Measurements from ENCODE around the gene BMF. TPM values are rescaled to one million over a fixed set of nuclear protein-coding genes. Genes with fewer than 3 reads are reported as not detected.
"Not testable (repeated sequence)": the region's sequence is repeated elsewhere in the genome, so short reads cannot be mapped to it uniquely, and the experiment has no call there.

Gene BMF
- total and polyA plus RNA-seq, 5 donors from 2014 or later = 0.86 to 8.2 (median 1.3) TPM

GRCh38 chr15:40149339-40149738 is 40.7 kb upstream of the BMF start:
- H3K27ac Mint-ChIP-seq = no peak overlapping the region
- Histone ChIP-seq H3K4me3 (ENCODE audit: low read depth, low read length) (no peak overlapping the region), H3K36me3 (ENCODE audit: control insufficient read depth, insufficient read depth, low read length) (no peaks in the 10 kb centered on the region), H3K4me1 (ENCODE audit: control insufficient read depth, insufficient read depth, low read length, poor library complexity, severe bottlenecking) (no peaks in the 10 kb centered on the region), H3K27me3 (ENCODE audit: control insufficient read depth, insufficient read depth, low read length) (peaks cover 4% of the 10 kb centered on the region), H3K27ac (ENCODE audit: insufficient read depth, low read length, poor library complexity, severe bottlenecking) (no peak overlapping the region), H3K9me3 (ENCODE audit: control insufficient read depth in 2 of 2, low read length in 2 of 2) (no peaks in the 10 kb centered on the region)
- no peaks in the 10 kb centered on the region for H3K36me3 Mint-ChIP-seq
- no peak for ATAC-seq (ENCODE audit: low read depth in 2 of 2)
- no peaks in the 10 kb centered on the region for H3K9me3 Mint-ChIP-seq
- no peak overlapping the region for H3K4me3 Mint-ChIP-seq
- peaks cover 0 to 3% (median 0%) of the 10 kb centered on the region in 4 donors for H3K4me1 Mint-ChIP-seq
- H3K27me3 Mint-ChIP-seq = peaks cover under 1% of the 10 kb centered on the region
- DNase-seq = no peak

- peaks cover 4% of the 10 kb centered on the region for H3K27me3 Mint-ChIP-seq
- Histone ChIP-seq H3K4me3 (ENCODE audit: low read depth, low read length) (no peak overlapping the region), H3K9me3 (ENCODE audit: control insufficient read depth in 2 of 2, low read length in 2 of 2) (no peaks in the 10 kb centered on the region), H3K27me3 (ENCODE audit: control insufficient read depth, insufficient read depth, low read length) (no peaks in the 10 kb centered on the region), H3K36me3 (ENCODE audit: control insufficient read depth, insufficient read depth, low read length) (no peaks in the 10 kb centered on the region), H3K27ac (ENCODE audit: insufficient read depth, low read length, poor library complexity, severe bottlenecking) (no peak overlapping the region), H3K4me1 (ENCODE audit: control insufficient read depth, insufficient read depth, low read length, poor library complexity, severe bottlenecking) (no peaks in the 10 kb centered on the region)
- no peak overlapping the region for H3K4me3 Mint-ChIP-seq
- no peak overlapping the region for H3K27ac Mint-ChIP-seq
- H3K36me3 Mint-ChIP-seq = no peaks in the 10 kb centered on the region
- peaks cover 0 to 2% (median 0%) of the 10 kb centered on the region in 7 donors for H3K9me3 Mint-ChIP-seq
- no peak for DNase-seq
- no peak for ATAC-seq (ENCODE audit: low read depth in 2 of 2)
- H3K4me1 Mint-ChIP-seq = peaks cover 0 to 7% (median 0%) of the 10 kb centered on the region in 4 donors
These were observed 37.4 kb upstream of the BMF start for GRCh38 chr15:40146037-40146436.

GRCh38 chr15:40142428-40142827 is 33.7 kb upstream of the BMF start:
- Mint-ChIP-seq H3K4me1 (peaks cover 0 to 7% (median 0%) of the 10 kb centered on the region in 4 donors), H3K27ac (no peak overlapping the region), H3K4me3 (no peak overlapping the region), H3K27me3 (peaks cover 4% of the 10 kb centered on the region), H3K9me3 (peaks cover 0 to 2% (median 0%) of the 10 kb centered on the region in 7 donors), H3K36me3 (no peaks in the 10 kb centered on the region)
- no peaks in the 10 kb centered on the region for H3K36me3 ChIP-seq (ENCODE audit: control insufficient read depth, insufficient read depth, low read length)
- no peak overlapping the region for H3K4me3 ChIP-seq (ENCODE audit: low read depth, low read length)
- no peaks in the 10 kb centered on the region for H3K9me3 ChIP-seq (ENCODE audit: control insufficient read depth in 2 of 2, low read length in 2 of 2)
- H3K27ac ChIP-seq (ENCODE audit: insufficient read depth, low read length, poor library complexity, severe bottlenecking) = no peak overlapping the region
- DNase-seq = no peak
- no peak for ATAC-seq (ENCODE audit: low read depth in 2 of 2)
- no peaks in the 10 kb centered on the region for H3K27me3 ChIP-seq (ENCODE audit: control insufficient read depth, insufficient read depth, low read length)
- H3K4me1 ChIP-seq (ENCODE audit: control insufficient read depth, insufficient read depth, low read length, poor library complexity, severe bottlenecking) = no peaks in the 10 kb centered on the region

DNA sequence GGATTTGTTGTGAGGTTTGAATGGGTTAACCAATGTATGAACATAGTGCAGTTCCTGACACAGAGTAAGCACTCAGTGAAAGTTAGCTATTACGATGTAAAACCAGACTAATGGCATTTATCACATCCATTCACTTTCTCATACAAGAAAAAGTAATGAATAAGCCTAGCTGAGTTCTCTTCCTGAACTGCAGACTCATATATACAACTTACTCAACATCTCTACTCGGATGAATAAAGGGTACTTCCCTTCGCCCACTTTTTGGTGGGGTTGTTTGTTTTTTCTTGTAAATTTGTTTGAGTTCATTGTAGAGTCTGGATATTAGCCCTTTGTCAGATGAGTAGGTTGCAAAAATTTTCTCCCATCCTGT is 29.5 kb upstream of the BMF start:
- not testable (repeated sequence) for ATAC-seq (ENCODE audit: low read depth in 2 of 2); H3K36me3 Mint-ChIP-seq; DNase-seq; H3K4me1 Mint-ChIP-seq; H3K4me3 Mint-ChIP-seq; H3K36me3 ChIP-seq (ENCODE audit: control insufficient read depth, insufficient read depth, low read length); H3K4me3 ChIP-seq (ENCODE audit: low read depth, low read length); H3K27ac ChIP-seq (ENCODE audit: insufficient read depth, low read length, poor library complexity, severe bottlenecking); H3K27me3 ChIP-seq (ENCODE audit: control insufficient read depth, insufficient read depth, low read length); H3K27ac Mint-ChIP-seq; H3K27me3 Mint-ChIP-seq; H3K9me3 ChIP-seq (ENCODE audit: control insufficient read depth in 2 of 2, low read length in 2 of 2); H3K4me1 ChIP-seq (ENCODE audit: control insufficient read depth, insufficient read depth, low read length, poor library complexity, severe bottlenecking); H3K9me3 Mint-ChIP-seq

DNA sequence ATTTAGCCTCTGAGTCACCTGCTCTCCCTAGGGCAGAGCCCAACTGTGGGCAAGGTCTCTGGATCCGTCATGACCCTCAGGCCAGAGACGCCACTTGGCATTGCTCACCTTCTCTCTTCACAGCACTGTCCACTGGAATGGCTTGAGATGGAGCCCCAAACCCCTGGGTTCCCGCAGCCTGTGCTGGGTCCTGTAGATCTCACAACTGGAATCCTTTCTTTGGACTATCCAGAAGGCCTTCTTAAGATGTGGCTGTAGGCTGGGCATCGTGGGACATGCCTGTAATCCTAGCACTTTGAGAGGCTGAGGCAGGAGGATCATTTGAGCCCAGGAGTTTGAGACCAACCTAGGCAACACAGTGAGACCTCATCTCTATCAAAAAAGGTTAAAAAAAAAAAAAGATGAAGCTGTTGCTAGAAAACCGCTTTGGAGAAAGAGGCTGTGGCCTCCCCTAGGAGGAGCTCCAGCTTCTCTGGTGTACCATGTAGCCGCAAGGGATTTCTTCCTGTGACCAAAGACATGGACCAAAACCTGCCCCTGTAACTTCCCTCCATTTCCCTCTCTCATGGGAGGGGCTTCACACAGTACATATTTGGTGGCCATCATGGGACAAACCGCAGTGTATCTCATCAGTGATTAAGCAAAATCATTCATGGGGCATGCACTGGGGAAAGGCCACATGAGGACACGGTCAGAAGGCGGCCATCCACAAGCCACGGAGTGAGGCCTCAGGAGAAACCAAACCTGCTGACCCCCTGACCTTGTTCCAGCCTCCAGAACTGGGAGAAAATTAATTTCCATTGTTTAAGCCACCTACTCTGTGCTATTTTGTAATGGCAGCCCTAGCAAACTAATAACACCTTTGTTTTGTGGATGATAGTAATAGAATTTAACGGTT is 28.9 kb upstream of the BMF start:
- Histone ChIP-seq H3K27me3 (ENCODE audit: control insufficient read depth, insufficient read depth, low read length) (no peaks in the 10 kb centered on the region), H3K4me3 (ENCODE audit: low read depth, low read length) (no peak overlapping the region), H3K27ac (ENCODE audit: insufficient read depth, low read length, poor library complexity, severe bottlenecking) (no peak overlapping the region), H3K9me3 (ENCODE audit: control insufficient read depth in 2 of 2, low read length in 2 of 2) (no peaks in the 10 kb centered on the region), H3K36me3 (ENCODE audit: control insufficient read depth, insufficient read depth, low read length) (no peaks in the 10 kb centered on the region), H3K4me1 (ENCODE audit: control insufficient read depth, insufficient read depth, low read length, poor library complexity, severe bottlenecking) (no peaks in the 10 kb centered on the region)
- Mint-ChIP-seq H3K4me3 (no peak overlapping the region), H3K4me1 (no peaks in the 10 kb centered on the region), H3K36me3 (no peaks in the 10 kb centered on the region), H3K27ac (no peak overlapping the region), H3K27me3 (no peaks in the 10 kb centered on the region), H3K9me3 (peaks cover 0 to 3% (median 0%) of the 10 kb centered on the region in 7 donors)
- DNase-seq (no peak), ATAC-seq (ENCODE audit: low read depth in 2 of 2) (no peak)

GRCh38 chr15:40136470-40137302 is 28.0 kb upstream of the BMF start:
- Mint-ChIP-seq H3K4me1 (no peaks in the 10 kb centered on the region), H3K4me3 (no peak overlapping the region), H3K9me3 (peaks cover 0 to 2% (median 0%) of the 10 kb centered on the region in 7 donors), H3K27ac (no peak overlapping the region), H3K27me3 (no peaks in the 10 kb centered on the region), H3K36me3 (no peaks in the 10 kb centered on the region)
- no peaks in the 10 kb centered on the region for H3K36me3 ChIP-seq (ENCODE audit: control insufficient read depth, insufficient read depth, low read length)
- H3K27ac ChIP-seq (ENCODE audit: insufficient read depth, low read length, poor library complexity, severe bottlenecking) = no peak overlapping the region
- no peaks in the 10 kb centered on the region for H3K27me3 ChIP-seq (ENCODE audit: control insufficient read depth, insufficient read depth, low read length)
- no peaks in the 10 kb centered on the region for H3K4me1 ChIP-seq (ENCODE audit: control insufficient read depth, insufficient read depth, low read length, poor library complexity, severe bottlenecking)
- ATAC-seq (ENCODE audit: low read depth in 2 of 2) (no peak), DNase-seq (no peak)
- no peaks in the 10 kb centered on the region for H3K9me3 ChIP-seq (ENCODE audit: control insufficient read depth in 2 of 2, low read length in 2 of 2)
- no peak overlapping the region for H3K4me3 ChIP-seq (ENCODE audit: low read depth, low read length)

DNA sequence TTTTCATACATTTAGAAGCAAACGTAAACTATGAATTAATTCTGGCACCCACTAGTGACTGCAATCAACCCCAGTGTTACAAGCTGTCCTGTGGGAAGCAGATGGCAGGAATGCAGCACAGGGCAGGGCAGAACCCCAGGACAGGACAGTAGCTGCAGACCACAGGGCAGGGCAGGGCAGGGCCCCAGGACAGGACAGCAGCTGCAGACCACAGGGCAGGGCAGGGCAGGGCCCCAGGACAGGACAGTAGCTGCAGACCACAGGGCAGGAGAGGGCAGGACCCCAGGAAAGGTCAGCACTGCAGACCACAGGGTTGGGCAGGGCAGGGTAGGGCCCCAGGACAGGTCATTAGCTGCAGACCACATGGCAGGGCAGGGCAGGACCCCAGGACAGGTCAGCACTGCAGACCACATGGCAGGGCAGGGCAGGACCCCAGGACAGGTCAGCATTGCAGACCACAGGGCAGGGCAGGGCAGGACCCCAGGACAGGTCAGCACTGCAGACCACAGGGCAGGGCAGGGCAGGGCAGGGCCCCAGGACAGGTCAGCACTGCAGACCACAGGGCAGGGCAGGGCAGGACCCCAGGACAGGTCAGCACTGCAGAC is 27.3 kb upstream of the BMF start:
- not testable (repeated sequence) for H3K4me1 ChIP-seq (ENCODE audit: control insufficient read depth, insufficient read depth, low read length, poor library complexity, severe bottlenecking); ATAC-seq (ENCODE audit: low read depth in 2 of 2); DNase-seq; H3K36me3 Mint-ChIP-seq; H3K27me3 ChIP-seq (ENCODE audit: control insufficient read depth, insufficient read depth, low read length); H3K36me3 ChIP-seq (ENCODE audit: control insufficient read depth, insufficient read depth, low read length); H3K4me1 Mint-ChIP-seq; H3K4me3 ChIP-seq (ENCODE audit: low read depth, low read length); H3K4me3 Mint-ChIP-seq; H3K27ac Mint-ChIP-seq; H3K9me3 ChIP-seq (ENCODE audit: control insufficient read depth in 2 of 2, low read length in 2 of 2); H3K27ac ChIP-seq (ENCODE audit: insufficient read depth, low read length, poor library complexity, severe bottlenecking); H3K27me3 Mint-ChIP-seq; H3K9me3 Mint-ChIP-seq

Data from CD4-positive, CD25-positive, alpha-beta regulatory T cell (primary cell).